OCI-LY3 (cell line): Measurements from ENCODE around the gene ZNF333.

Experiments
- H2AFZ ChIP-seq: fragments of 200-600, 300-600 bp; shearing (Covaris generic); 2 replicates; pipeline ENCODE4 v1.6.0; 2014; ENCODE audit warnings: antibody characterized with exemption, low read depth, low read length
- H3K27ac ChIP-seq: fragments of 200-600, 300-600 bp; sonication (generic); 2 replicates; pipeline ENCODE4 v1.5.1; 2014; ENCODE audit warnings: mild to moderate bottlenecking, low read length, moderate library complexity, mixed read lengths
- H3K27me3 ChIP-seq: fragments of 200-600, 300-600 bp; sonication (generic); 2 replicates; pipeline ENCODE4 v1.6.1; 2014; ENCODE audit warnings: low read depth, low read length, mixed read lengths
- H3K36me3 ChIP-seq: fragments of 200-600, 300-600 bp; sonication (generic); replicated peaks from 2 replicates; pipeline ENCODE3; 2014; ENCODE audit warnings: low read depth, low read length, mixed read lengths
- H3K4me1 ChIP-seq: fragments of 300-600, 200-600 bp; sonication (generic); 2 replicates; pipeline ENCODE4 v1.6.1; 2014; ENCODE audit warnings: low read length, mixed read lengths
- H3K4me2 ChIP-seq: fragments of 200-600, 300-600 bp; sonication (generic); 2 replicates; pipeline ENCODE4 v1.6.1; 2014; ENCODE audit warnings: low read length, mixed read lengths
- H3K4me3 ChIP-seq: fragments of 300-600, 200-600 bp; sonication (generic); 2 replicates; pipeline ENCODE4 v1.5.1; 2014; ENCODE audit warnings: antibody characterized with exemption, mild to moderate bottlenecking, low read length, moderate library complexity
- H3K79me2 ChIP-seq: fragments of 300-600, 200-600 bp; shearing (Covaris generic); 2 replicates; pipeline ENCODE4 v1.6.1; 2014; ENCODE audit warnings: mild to moderate bottlenecking, low read length, mixed read lengths
- H3K9ac ChIP-seq: fragments of 300-600, 200-600 bp; shearing (Covaris generic); 2 replicates; pipeline ENCODE4 v1.6.0; 2014; ENCODE audit warnings: mild to moderate bottlenecking, low read length, moderate library complexity
- H3K9me3 ChIP-seq: fragments of 200-600, 300-600 bp; shearing (Covaris generic); 2 replicates; pipeline ENCODE4 v1.6.1; 2014; ENCODE audit warnings: low read length, mixed read lengths; ENCODE audit not compliant: insufficient read depth
- H4K20me1 ChIP-seq: fragments of 200-600, 300-600 bp; sonication (generic); 2 replicates; pipeline ENCODE4 v1.6.1; 2016; ENCODE audit warnings: low read length, mixed read lengths; ENCODE audit not compliant: insufficient read depth
- CTCF ChIP-seq: fragments of 200-600, 300-600 bp; sonication (generic); IDR thresholded peaks from 2 replicates; pipeline ENCODE4 v1.5.1; 2014; ENCODE audit warnings: antibody characterized with exemption, low read length, low read depth
- EZH2phosphoT487 ChIP-seq: fragments of 200-600 bp; shearing (Covaris generic); IDR thresholded peaks from 2 replicates; pipeline ENCODE4 v1.6.1; 2018; ENCODE audit warnings: antibody characterized with exemption, mixed run types, low read depth

Gene ZNF333

GRCh38 chr19:14735915-14736314 lies 46.1 kb downstream of the ZNF333 start:
- no peak overlapping the region for H3K27ac ChIP-seq
- no peak overlapping the region for H3K9ac ChIP-seq
- no peak for TF ChIP-seq CTCF
- TF ChIP-seq EZH2phosphoT487: no peak
- H4K20me1 ChIP-seq: no peaks in the 10 kb centered on the region
- no peaks in the 10 kb centered on the region for H3K9me3 ChIP-seq
- H3K4me2 ChIP-seq: no peak overlapping the region
- H2AFZ ChIP-seq: no peak overlapping the region
- H3K4me3 ChIP-seq: no peak overlapping the region
- no peaks in the 10 kb centered on the region for H3K4me1 ChIP-seq
- H3K36me3 ChIP-seq: no peaks in the 10 kb centered on the region
- peaks cover 3% of the 10 kb centered on the region; the same call in 1 of the 2 replicates for H3K27me3 ChIP-seq
- no peaks in the 10 kb centered on the region for H3K79me2 ChIP-seq

GRCh38 chr19:14746886-14747285 lies 57.0 kb downstream of the ZNF333 start:
- no peak overlapping the region for H3K9ac ChIP-seq
- H3K4me1 ChIP-seq: no peaks in the 10 kb centered on the region
- H3K9me3 ChIP-seq: no peaks in the 10 kb centered on the region
- no peak for TF ChIP-seq CTCF
- TF ChIP-seq EZH2phosphoT487: no peak
- H3K27me3 ChIP-seq: no peaks in the 10 kb centered on the region
- H3K4me3 ChIP-seq: no peak overlapping the region
- H2AFZ ChIP-seq: no peak overlapping the region
- H3K27ac ChIP-seq: no peak overlapping the region
- no peaks in the 10 kb centered on the region for H3K79me2 ChIP-seq
- H3K4me2 ChIP-seq: no peak overlapping the region
- H3K36me3 ChIP-seq: no peaks in the 10 kb centered on the region
- H4K20me1 ChIP-seq: no peaks in the 10 kb centered on the region

GRCh38 chr19:14748601-14749000 lies 58.8 kb downstream of the ZNF333 start:
- no peaks in the 10 kb centered on the region for H4K20me1 ChIP-seq
- no peaks in the 10 kb centered on the region for H3K27me3 ChIP-seq
- no peaks in the 10 kb centered on the region for H3K4me1 ChIP-seq
- H3K4me3 ChIP-seq: no peak overlapping the region
- no peak overlapping the region for H2AFZ ChIP-seq
- no peak overlapping the region for H3K4me2 ChIP-seq
- no peaks in the 10 kb centered on the region for H3K79me2 ChIP-seq
- no peak overlapping the region for H3K9ac ChIP-seq
- H3K9me3 ChIP-seq: no peaks in the 10 kb centered on the region
- H3K36me3 ChIP-seq: no peaks in the 10 kb centered on the region
- no peak for TF ChIP-seq EZH2phosphoT487
- TF ChIP-seq CTCF: no peak
- H3K27ac ChIP-seq: no peak overlapping the region

GRCh38 chr19:14758816-14759215 lies 69.0 kb downstream of the ZNF333 start:
- Histone ChIP-seq H3K9me3 (no peaks in the 10 kb centered on the region), H3K4me3 (no peak overlapping the region), H2AFZ (no peak overlapping the region), H3K79me2 (no peaks in the 10 kb centered on the region), H3K4me2 (no peak overlapping the region), H3K27me3 (peaks cover 9% of the 10 kb centered on the region; the same call in 1 of the 2 replicates), H4K20me1 (no peaks in the 10 kb centered on the region), H3K9ac (no peak overlapping the region), H3K4me1 (no peaks in the 10 kb centered on the region), H3K36me3 (no peaks in the 10 kb centered on the region), H3K27ac (no peak overlapping the region)
- TF ChIP-seq EZH2phosphoT487: no peak
- TF ChIP-seq CTCF: no peak
